SU-DHL-6 (cell line): ENCODE measurements around the gene DISP3.

ENCODE experiments used
- H2AFZ ChIP-seq: fragments of 200-600 bp; sonication (generic); 2 replicates; pipeline ENCODE4 v1.6.1; 2014; ENCODE audit warnings: low read depth, mild to moderate bottlenecking, moderate library complexity, mixed read lengths, antibody characterized with exemption, low read length; ENCODE audit not compliant: severe bottlenecking
- H3F3A ChIP-seq: fragments of 200-600 bp; shearing (Covaris generic); 2 replicates; pipeline ENCODE4 v1.6.0; 2016; ENCODE audit warnings: antibody characterized with exemption, mild to moderate bottlenecking; ENCODE audit not compliant: insufficient read depth
- H3K27ac ChIP-seq: fragments of 200-600 bp; sonication (generic); 2 replicates; pipeline ENCODE4 v1.5.1; 2016; ENCODE audit warnings: low read depth, mild to moderate bottlenecking, low read length, moderate library complexity, mixed read lengths
- H3K27me3 ChIP-seq: fragments of 200-600 bp; sonication (generic), shearing (Covaris generic); 2 replicates; pipeline ENCODE4 v1.6.0; 2014; ENCODE audit warnings: mild to moderate bottlenecking, low read length
- H3K36me3 ChIP-seq: fragments of 200-600 bp; sonication (generic); 2 replicates; pipeline ENCODE4 v1.6.1; 2014; ENCODE audit warnings: mild to moderate bottlenecking, low read length, mixed read lengths
- H3K4me2 ChIP-seq: fragments of 300-600, 200-600 bp; shearing (Covaris generic), sonication (generic); 2 replicates; pipeline ENCODE4 v1.6.0; 2014; ENCODE audit warnings: low read length, low read depth, mild to moderate bottlenecking; ENCODE audit not compliant: poor library complexity, severe bottlenecking
- H3K4me3 ChIP-seq: fragments of 200-600 bp; sonication (generic); 2 replicates; pipeline ENCODE4 v1.5.1; 2014; ENCODE audit warnings: antibody characterized with exemption, low read length, mild to moderate bottlenecking, mixed read lengths; ENCODE audit not compliant: insufficient read depth, poor library complexity, severe bottlenecking
- H3K79me2 ChIP-seq: fragments of 200-600 bp; sonication (generic); 2 replicates; pipeline ENCODE4 v1.6.1; 2014; ENCODE audit warnings: mild to moderate bottlenecking, low read length, moderate library complexity; ENCODE audit not compliant: insufficient read depth
- H3K9ac ChIP-seq: fragments of 200-600 bp; sonication (generic); 2 replicates; pipeline ENCODE4 v1.7.0; 2014; ENCODE audit warnings: mild to moderate bottlenecking, low read length
- H3K9me2 ChIP-seq: fragments of 200-600 bp; sonication (generic); replicated peaks from 2 replicates; pipeline ENCODE4 v1.6.1; 2014; ENCODE audit warnings: low read length; ENCODE audit not compliant: insufficient read depth
- H3K9me3 ChIP-seq: fragments of 200-600 bp; sonication (generic); 2 replicates; pipeline ENCODE4 v1.6.1; 2014; ENCODE audit warnings: low read length, mixed read lengths; ENCODE audit not compliant: insufficient read depth
- H4K20me1 ChIP-seq: fragments of 200-600 bp; sonication (generic); 2 replicates; pipeline ENCODE4 v1.6.1; 2014; ENCODE audit warnings: low read depth, mild to moderate bottlenecking, antibody characterized with exemption, low read length, moderate library complexity, mixed read lengths
- CTCF ChIP-seq: fragments of 200-600 bp; sonication (generic); IDR thresholded peaks from one replicate; pipeline ENCODE4 v1.5.1; 2017; ENCODE audit warnings: antibody characterized with exemption, mild to moderate bottlenecking, low read length, moderate library complexity; ENCODE audit not compliant: insufficient read depth, poor library complexity, severe bottlenecking
- EZH2phosphoT487 ChIP-seq: fragments of 200-600 bp; sonication (generic), shearing (Covaris generic); conservative IDR thresholded peaks from 2 replicates; pipeline ENCODE4 v1.6.1; 2018; ENCODE audit warnings: mild to moderate bottlenecking, antibody characterized with exemption, low read length, moderate library complexity, mixed read lengths

The DISP3 gene

GRCh38 chr1:11525151-11525505 is 46.2 kb downstream of the DISP3 start:
- no peak for TF ChIP-seq CTCF
- no peak for TF ChIP-seq EZH2phosphoT487
- Histone ChIP-seq H3K4me3 (no peak overlapping the region), H3K79me2 (no peaks in the 10 kb centered on the region), H3K27ac (no peak overlapping the region), H3F3A (no peaks in the 10 kb centered on the region), H2AFZ (no peak overlapping the region), H3K27me3 (no peaks in the 10 kb centered on the region), H3K9me3 (no peaks in the 10 kb centered on the region), H3K9ac (no peak overlapping the region), H3K4me2 (no peak overlapping the region), H4K20me1 (no peaks in the 10 kb centered on the region), H3K36me3 (no peaks in the 10 kb centered on the region), H3K9me2 (no peaks in the 10 kb centered on the region)

- H3K79me2 ChIP-seq, result no peaks in the 10 kb centered on the region
- no peaks in the 10 kb centered on the region for H3K36me3 ChIP-seq
- no peak overlapping the region for H2AFZ ChIP-seq
- H3K4me2 ChIP-seq, result no peak overlapping the region
- no peaks in the 10 kb centered on the region for H3K9me3 ChIP-seq
- H3K4me3 ChIP-seq, result no peak overlapping the region
- H3K27me3 ChIP-seq, result no peaks in the 10 kb centered on the region
- H3K9ac ChIP-seq, result no peak overlapping the region
- TF ChIP-seq CTCF (no peak), EZH2phosphoT487 (no peak)
- no peaks in the 10 kb centered on the region for H4K20me1 ChIP-seq
- H3K9me2 ChIP-seq, result no peaks in the 10 kb centered on the region
- no peak overlapping the region for H3K27ac ChIP-seq
- no peaks in the 10 kb centered on the region for H3F3A ChIP-seq
Observed at GRCh38 chr1:11525516-11525915, 46.6 kb downstream of the DISP3 start.

GRCh38 chr1:11526071-11526895 is 47.3 kb downstream of the DISP3 start:
- H3K9ac ChIP-seq, result no peak overlapping the region
- no peak overlapping the region for H3K4me3 ChIP-seq
- H3K27ac ChIP-seq, result no peak overlapping the region
- H2AFZ ChIP-seq, result no peak overlapping the region
- TF ChIP-seq EZH2phosphoT487 (no peak), CTCF (no peak)
- no peaks in the 10 kb centered on the region for H3F3A ChIP-seq
- no peaks in the 10 kb centered on the region for H4K20me1 ChIP-seq
- no peaks in the 10 kb centered on the region for H3K79me2 ChIP-seq
- no peaks in the 10 kb centered on the region for H3K9me3 ChIP-seq
- no peaks in the 10 kb centered on the region for H3K27me3 ChIP-seq
- no peaks in the 10 kb centered on the region for H3K36me3 ChIP-seq
- no peak overlapping the region for H3K4me2 ChIP-seq
- no peaks in the 10 kb centered on the region for H3K9me2 ChIP-seq
